Measurements from ENCODE around the gene CAPZB. TPM values are rescaled to one million over a fixed set of nuclear protein-coding genes. Genes with fewer than 3 reads are reported as not detected.

The CAPZB gene
- total RNA-seq, 1 donor from 2014 or later = 352 TPM

GRCh38 chr1:19352839-19353238, 132.5 kb downstream of the CAPZB start:
- Mint-ChIP-seq H3K4me3 (ENCODE audit: unreplicated experiment) (no peak overlapping the region), H3K4me1 (ENCODE audit: low read depth) (no peaks in the 10 kb centered on the region), H3K9me3 (ENCODE audit: low read depth) (no peaks in the 10 kb centered on the region), H3K27ac (ENCODE audit: unreplicated experiment) (no peak overlapping the region), H3K27me3 (ENCODE audit: low read depth) (no peaks in the 10 kb centered on the region), H3K36me3 (ENCODE audit: low read depth) (peaks cover 36% of the 10 kb centered on the region)
- TF ChIP-seq, protein P1, sequence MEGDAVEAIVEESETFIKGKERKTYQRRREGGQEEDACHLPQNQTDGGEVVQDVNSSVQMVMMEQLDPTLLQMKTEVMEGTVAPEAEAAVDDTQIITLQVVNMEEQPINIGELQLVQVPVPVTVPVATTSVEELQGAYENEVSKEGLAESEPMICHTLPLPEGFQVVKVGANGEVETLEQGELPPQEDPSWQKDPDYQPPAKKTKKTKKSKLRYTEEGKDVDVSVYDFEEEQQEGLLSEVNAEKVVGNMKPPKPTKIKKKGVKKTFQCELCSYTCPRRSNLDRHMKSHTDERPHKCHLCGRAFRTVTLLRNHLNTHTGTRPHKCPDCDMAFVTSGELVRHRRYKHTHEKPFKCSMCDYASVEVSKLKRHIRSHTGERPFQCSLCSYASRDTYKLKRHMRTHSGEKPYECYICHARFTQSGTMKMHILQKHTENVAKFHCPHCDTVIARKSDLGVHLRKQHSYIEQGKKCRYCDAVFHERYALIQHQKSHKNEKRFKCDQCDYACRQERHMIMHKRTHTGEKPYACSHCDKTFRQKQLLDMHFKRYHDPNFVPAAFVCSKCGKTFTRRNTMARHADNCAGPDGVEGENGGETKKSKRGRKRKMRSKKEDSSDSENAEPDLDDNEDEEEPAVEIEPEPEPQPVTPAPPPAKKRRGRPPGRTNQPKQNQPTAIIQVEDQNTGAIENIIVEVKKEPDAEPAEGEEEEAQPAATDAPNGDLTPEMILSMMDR (IDR thresholded peaks at IDR 0.05) = no peak
- DNase-seq (ENCODE audit: low spot score) = no peak

- no peaks in the 10 kb centered on the region for H3K9me3 Mint-ChIP-seq (ENCODE audit: low read depth)
- TF ChIP-seq, protein P1 (IDR thresholded peaks at IDR 0.05) = no peak
- no peak overlapping the region for H3K27ac Mint-ChIP-seq (ENCODE audit: unreplicated experiment)
- H3K4me1 Mint-ChIP-seq (ENCODE audit: low read depth) = no peaks in the 10 kb centered on the region
- no peak for DNase-seq (ENCODE audit: low spot score)
- H3K4me3 Mint-ChIP-seq (ENCODE audit: unreplicated experiment) = no peak overlapping the region
- H3K36me3 Mint-ChIP-seq (ENCODE audit: low read depth) = peaks cover 32% of the 10 kb centered on the region
- no peaks in the 10 kb centered on the region for H3K27me3 Mint-ChIP-seq (ENCODE audit: low read depth)
Observed at GRCh38 chr1:19351873-19352272, 133.5 kb downstream of the CAPZB start.

DNA sequence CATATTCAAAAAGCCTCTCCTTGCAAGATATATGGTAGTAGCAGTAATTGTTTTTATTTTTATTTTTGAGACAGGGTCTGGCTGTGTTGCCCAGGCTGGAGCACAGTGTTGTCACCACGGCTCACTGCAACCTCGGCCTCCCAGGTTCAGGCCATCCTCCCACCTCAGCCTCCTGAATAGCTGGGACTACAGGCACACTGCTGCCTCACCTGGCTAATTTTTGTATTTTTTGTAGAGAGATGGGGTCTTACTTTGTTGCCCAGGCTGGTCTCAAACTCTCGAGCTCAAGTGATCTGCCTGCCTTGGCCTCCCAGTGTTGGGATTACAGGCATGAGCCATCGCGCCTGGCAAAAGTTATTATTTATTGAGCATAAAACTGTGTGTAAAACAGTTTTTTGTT, 134.8 kb downstream of the CAPZB start:
- Mint-ChIP-seq H3K27me3 (ENCODE audit: low read depth) (no peaks in the 10 kb centered on the region), H3K27ac (ENCODE audit: unreplicated experiment) (no peak overlapping the region), H3K36me3 (ENCODE audit: low read depth) (peaks cover 29% of the 10 kb centered on the region), H3K9me3 (ENCODE audit: low read depth) (no peaks in the 10 kb centered on the region), H3K4me3 (ENCODE audit: unreplicated experiment) (no peak overlapping the region), H3K4me1 (ENCODE audit: low read depth) (no peaks in the 10 kb centered on the region)
- DNase-seq (ENCODE audit: low spot score) = no peak
- TF ChIP-seq, protein P1 (IDR thresholded peaks at IDR 0.05) = no peak

DNA sequence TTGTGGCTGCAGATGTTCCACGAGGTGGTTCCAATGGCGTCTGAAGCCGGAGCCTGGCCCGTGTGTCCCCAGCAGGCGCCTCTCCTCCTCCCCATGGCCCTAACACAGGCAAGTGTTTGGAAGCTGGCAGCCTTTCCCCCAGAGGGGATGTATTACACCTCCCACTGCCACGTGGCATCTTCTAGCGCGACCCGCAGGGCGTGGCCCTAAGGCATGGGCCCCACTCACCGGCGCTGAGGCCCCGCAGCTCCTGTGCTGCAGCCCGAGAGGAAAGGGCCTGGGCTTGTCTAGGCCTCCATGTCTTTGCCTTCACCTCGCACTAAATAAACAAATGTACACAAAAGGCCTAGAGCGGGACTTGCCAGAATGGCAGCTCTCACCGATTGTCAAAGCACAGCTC, 135.3 kb downstream of the CAPZB start:
- TF ChIP-seq, protein P1 (IDR thresholded peaks at IDR 0.05) = no peak
- H3K4me1 Mint-ChIP-seq (ENCODE audit: low read depth) = no peaks in the 10 kb centered on the region
- no peak overlapping the region for H3K27ac Mint-ChIP-seq (ENCODE audit: unreplicated experiment)
- peaks cover 25% of the 10 kb centered on the region for H3K36me3 Mint-ChIP-seq (ENCODE audit: low read depth)
- no peak overlapping the region for H3K4me3 Mint-ChIP-seq (ENCODE audit: unreplicated experiment)
- no peaks in the 10 kb centered on the region for H3K9me3 Mint-ChIP-seq (ENCODE audit: low read depth)
- no peak for DNase-seq (ENCODE audit: low spot score)
- H3K27me3 Mint-ChIP-seq (ENCODE audit: low read depth) = no peaks in the 10 kb centered on the region

DNA sequence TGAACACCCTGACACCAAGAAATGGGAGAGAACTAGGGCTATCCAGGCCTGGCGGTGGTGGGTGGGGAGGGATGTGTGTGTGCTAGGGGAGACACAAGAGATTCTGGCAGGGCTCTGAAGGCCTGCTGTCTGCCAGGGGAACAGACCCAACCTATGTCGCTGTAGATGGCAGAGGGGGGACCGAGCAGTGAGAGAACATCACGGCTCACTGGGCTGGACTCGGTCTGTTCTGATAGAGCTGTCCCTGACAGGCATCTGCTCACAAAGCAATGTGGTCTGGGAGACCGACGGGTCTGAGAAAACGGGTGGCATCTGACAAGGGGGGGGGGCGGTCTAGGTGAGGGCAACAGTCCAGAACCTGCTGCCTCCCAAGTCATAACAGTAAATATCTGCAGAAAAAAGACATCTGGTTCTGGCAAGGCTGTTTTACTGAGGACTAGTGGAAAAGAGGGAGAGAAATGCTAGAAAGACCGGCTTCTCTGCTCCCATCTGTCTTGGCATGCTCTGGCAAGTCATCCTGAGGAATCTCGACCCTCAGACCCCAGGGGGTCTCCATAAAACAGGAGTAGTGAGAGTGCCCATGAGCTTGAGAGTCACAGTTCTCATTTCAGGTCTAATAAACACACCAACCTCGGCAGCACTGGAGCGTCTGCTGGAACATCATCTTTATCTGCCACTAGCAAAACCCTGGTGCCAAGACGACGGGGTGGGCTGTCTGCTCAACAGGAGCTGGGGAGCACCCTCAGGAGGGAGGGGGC, 136.7 kb downstream of the CAPZB start:
- no peaks in the 10 kb centered on the region for H3K4me1 Mint-ChIP-seq (ENCODE audit: low read depth)
- H3K9me3 Mint-ChIP-seq (ENCODE audit: low read depth) = no peaks in the 10 kb centered on the region
- H3K27me3 Mint-ChIP-seq (ENCODE audit: low read depth) = no peaks in the 10 kb centered on the region
- TF ChIP-seq, protein P1 (IDR thresholded peaks at IDR 0.05) = no peak
- peaks cover 24% of the 10 kb centered on the region for H3K36me3 Mint-ChIP-seq (ENCODE audit: low read depth)
- H3K4me3 Mint-ChIP-seq (ENCODE audit: unreplicated experiment) = no peak overlapping the region
- DNase-seq (ENCODE audit: low spot score) = no peak
- H3K27ac Mint-ChIP-seq (ENCODE audit: unreplicated experiment) = no peak overlapping the region

All from chondrocyte (in vitro differentiated cells).